GM21390 (cell line): ENCODE data around the gene DDX6.

Source experiments
- ATAC-seq: cut with Tn5 transposase; IDR thresholded peaks from one replicate; pipeline ENCODE4 v1.9.1; 2021; ENCODE audit not compliant: unreplicated experiment

Gene DDX6

DNA sequence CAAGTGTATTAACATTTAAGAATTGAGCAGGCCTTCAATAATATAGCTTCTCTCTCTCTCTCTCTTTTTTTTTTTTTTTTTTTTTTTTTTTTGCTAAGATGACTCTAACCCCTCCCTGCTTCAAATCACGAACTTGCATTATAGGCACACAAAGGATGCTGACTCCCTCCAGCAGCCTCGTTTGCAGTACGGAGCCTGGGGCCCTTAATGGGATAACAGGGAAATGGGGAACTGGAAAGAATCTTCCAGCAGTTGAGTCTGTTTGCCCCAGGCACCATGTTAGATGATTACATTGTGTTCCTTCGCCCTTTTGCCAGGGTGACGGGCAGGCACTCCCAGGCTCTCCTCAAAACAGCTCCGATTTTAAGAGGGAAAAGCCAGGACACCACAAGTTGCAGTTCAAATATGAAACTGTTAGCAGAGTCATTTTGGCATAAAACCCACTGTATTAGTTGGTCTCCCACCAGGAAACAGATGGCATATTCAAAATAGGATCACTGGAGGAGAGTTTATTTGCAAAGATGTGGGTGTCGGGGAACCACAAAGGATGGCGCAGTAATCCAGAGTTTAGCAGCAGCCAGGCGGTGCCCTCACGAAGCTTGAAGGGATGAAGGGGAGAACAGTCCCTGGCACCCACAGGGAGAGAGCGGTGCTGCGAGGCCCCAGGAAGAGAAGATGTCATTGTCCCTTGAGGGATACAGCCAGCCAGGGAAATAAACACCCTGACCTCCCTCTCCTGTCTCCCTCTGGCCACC, 85.0 kb downstream of the DDX6 start:
- no peak for ATAC-seq

DNA sequence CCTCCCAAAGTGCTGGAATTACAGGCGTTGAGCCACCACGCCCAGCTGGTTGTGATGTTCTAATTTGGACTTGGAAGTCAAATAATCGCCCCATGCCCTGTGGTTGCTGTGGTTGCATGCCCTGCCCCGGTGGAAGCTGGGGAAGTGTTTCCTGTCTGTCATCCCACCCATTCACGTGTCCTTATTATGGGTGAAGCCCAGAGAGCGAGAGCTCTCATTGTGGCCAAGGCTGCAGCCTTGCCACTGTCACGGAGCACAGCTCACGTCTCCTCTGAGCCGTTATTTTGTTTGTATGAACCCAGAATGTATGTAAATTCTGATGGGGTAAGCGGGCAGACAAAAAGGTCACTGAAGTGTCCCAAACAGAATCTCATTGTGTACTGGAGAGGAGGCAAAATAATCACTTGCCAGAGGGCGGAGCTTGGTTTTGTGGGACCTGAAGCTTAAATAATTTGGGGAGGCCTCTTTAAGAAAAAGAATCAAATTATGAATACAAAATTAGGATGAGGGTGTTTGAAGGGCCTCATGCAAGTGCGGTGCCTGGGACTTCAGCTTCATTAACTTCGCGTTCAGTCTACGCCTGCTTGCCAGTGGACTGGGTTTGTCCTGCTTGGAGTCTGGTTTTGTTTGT, 85.7 kb downstream of the DDX6 start:
- no peak for ATAC-seq

DNA sequence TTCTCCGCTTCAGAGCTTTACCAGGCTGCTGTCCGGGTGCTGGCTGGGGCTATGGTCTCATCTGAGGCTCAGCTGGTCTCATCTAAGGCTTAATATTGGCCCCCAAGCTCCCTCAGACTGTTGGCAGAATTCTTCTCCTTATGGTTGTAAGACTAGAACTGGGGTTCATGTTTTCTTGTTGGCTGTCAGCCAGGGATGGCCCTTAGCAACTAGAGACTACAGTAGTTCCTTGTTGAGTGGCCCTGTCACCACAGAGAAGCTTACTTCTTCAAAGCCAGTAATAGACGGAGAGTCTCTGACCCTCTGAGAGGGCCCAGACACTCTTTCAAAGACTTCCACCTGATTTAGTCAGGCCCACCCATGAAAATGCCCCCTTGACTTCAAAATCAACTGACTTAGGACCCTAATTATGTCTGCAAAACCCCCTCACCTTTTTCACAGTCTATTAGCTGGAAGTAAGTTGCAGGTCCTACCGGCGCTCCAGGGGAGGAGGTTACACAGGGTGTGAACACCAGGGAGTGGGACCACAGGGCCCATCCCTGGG, 87.3 kb downstream of the DDX6 start:
- no peak for ATAC-seq

DNA sequence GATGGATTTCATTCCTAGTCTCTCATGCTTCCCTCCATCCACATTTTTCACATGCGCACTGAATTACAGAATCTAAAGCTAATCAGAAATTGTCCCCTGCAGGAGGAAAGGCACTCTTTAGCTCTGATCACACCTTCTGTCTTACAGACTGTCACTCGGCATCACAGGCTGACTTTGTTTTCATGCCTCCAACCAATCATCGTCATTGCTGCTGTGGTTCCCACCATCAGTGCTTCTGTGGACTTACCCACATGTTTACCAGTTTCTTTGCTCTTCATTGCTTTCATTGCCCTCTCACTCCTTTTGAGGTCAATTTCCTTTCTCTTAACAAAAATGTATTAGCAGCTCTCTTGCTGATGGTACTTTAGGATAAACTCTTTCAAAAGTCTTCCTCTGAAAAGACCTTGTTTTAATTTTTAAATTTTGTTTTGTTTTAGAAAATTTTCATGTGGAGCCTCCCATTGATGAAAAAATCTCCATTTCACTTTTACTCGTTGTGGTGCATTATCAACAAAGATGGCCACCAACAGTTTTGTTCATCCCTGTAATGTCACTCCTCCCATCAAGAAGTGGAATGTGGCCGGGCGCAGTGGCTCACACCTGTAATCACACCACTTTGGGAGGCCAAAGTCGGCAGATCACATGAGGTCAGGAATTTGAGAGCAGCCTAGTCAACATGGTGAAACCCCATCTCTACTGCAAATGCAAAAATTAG, 91.3 kb downstream of the DDX6 start:
- ATAC-seq, result no peak
